Progenitor cell of endocrine pancreas (in vitro differentiated cells): ENCODE measurements around the gene OOSP2. TPM values are rescaled to one million over a fixed set of nuclear protein-coding genes. Genes with fewer than 3 reads are reported as not detected.

Source experiments
- DNase-seq: peaks from one replicate; pipeline ENCODE4 v3.0.0; 2021; ENCODE audit warnings: low spot score; ENCODE audit not compliant: unreplicated experiment
- H3K27ac Mint-ChIP-seq: 2 replicates; pipeline ENCODE4 v1.8.0; 2021; ENCODE audit warnings: mild to moderate bottlenecking, moderate library complexity, mixed read lengths
- H3K27me3 Mint-ChIP-seq: 2 replicates; pipeline ENCODE4 v1.8.0; 2021; ENCODE audit warnings: mixed read lengths
- H3K36me3 Mint-ChIP-seq: 2 replicates; pipeline ENCODE4 v1.8.0; 2022; ENCODE audit warnings: mixed read lengths; ENCODE audit not compliant: insufficient read depth
- H3K4me1 Mint-ChIP-seq: 2 replicates; pipeline ENCODE4 v1.8.0; 2021; ENCODE audit warnings: low read depth, mixed read lengths
- H3K4me3 Mint-ChIP-seq: 2 replicates; pipeline ENCODE4 v1.8.0; 2021; ENCODE audit warnings: low read depth, mild to moderate bottlenecking, moderate library complexity, mixed read lengths
- H3K9me3 Mint-ChIP-seq: 2 replicates; pipeline ENCODE4 v1.8.0; 2021; ENCODE audit warnings: low read depth, mixed read lengths
- total RNA-seq: library from RNA; stranded (reverse); gene quantifications from 2 replicates; pipeline ENCODE4 v1.2.1, GENCODE V29; 2021
- TF ChIP-seq, protein P1 (sequence below): fragments of 200-600 bp; sonication (generic); IDR thresholded peaks from one replicate; pipeline ENCODE4 v1.5.0; 2021; ENCODE audit warnings: antibody characterized with exemption, mild to moderate bottlenecking; ENCODE audit not compliant: unreplicated experiment

OOSP2 gene
- total RNA-seq, 1 donor from 2014 or later = not detected

DNA sequence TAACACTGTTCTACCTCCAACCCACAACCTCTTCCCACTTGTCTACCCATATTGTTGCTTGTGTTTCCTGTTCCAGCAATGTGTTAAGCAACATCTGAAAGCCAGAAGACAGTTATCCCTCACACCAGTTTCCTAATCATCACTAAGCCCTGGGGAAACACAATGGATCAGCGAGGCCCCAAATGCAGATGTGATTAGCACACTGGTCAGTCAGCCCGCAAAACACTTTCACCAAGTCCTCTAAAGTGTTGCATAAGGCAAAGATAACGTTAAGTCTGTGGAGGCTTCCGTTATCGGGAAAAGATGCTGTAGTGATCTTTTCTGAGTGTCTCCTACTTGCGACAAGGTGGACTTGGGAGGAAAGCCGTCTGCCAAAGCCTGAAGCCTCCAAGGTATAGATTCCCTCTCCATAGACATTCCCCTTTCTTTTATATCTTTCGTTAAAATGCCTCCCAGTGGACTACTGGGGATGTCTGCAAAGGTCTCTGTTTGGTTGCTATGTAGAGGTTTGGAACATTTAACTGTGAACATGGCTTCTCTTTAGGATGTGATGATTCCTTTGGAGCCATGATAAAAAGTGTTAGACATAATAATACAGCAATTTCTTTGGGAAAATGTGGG, 16.2 kb downstream of the OOSP2 start, which contains the start of gene MS4A3:
TSS of gene MS4A3 (plus strand) at position 317 of the 621 bp plus-strand sequence. CDS start 4,496 bp downstream, outside the sequence.
- no peaks in the 10 kb centered on the region for H3K4me1 Mint-ChIP-seq
- H3K4me3 Mint-ChIP-seq = no peak within 1 kb of the TSS
- no peak within 1 kb of the TSS for H3K27ac Mint-ChIP-seq
- H3K36me3 Mint-ChIP-seq = no peaks in the 10 kb centered on the region
- H3K27me3 Mint-ChIP-seq = peaks cover 6% of the 10 kb centered on the region
- peaks cover 3% of the 10 kb centered on the region for H3K9me3 Mint-ChIP-seq
- TF ChIP-seq, protein P1, sequence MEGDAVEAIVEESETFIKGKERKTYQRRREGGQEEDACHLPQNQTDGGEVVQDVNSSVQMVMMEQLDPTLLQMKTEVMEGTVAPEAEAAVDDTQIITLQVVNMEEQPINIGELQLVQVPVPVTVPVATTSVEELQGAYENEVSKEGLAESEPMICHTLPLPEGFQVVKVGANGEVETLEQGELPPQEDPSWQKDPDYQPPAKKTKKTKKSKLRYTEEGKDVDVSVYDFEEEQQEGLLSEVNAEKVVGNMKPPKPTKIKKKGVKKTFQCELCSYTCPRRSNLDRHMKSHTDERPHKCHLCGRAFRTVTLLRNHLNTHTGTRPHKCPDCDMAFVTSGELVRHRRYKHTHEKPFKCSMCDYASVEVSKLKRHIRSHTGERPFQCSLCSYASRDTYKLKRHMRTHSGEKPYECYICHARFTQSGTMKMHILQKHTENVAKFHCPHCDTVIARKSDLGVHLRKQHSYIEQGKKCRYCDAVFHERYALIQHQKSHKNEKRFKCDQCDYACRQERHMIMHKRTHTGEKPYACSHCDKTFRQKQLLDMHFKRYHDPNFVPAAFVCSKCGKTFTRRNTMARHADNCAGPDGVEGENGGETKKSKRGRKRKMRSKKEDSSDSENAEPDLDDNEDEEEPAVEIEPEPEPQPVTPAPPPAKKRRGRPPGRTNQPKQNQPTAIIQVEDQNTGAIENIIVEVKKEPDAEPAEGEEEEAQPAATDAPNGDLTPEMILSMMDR = no peak
- DNase-seq = no peak

DNA sequence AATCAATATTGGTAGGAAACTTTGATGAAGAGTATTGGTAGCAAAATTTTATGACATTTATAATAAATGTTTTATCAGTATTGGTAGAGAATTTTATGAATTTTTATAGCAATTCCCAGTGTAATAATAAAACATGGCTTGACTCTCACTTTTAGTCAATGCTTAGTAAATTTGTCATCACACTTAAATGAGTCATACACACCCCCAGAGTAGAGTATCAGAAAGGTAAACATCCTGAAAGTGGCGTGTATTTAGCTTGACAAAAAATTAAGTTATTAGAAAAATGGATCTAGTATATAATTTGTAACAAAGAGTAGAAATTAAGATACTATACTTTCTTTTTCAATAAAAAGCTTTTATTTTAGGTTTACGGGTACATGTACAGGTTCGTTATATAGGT, 18.8 kb downstream of the OOSP2 start:
- Mint-ChIP-seq H3K27ac (no peak overlapping the region), H3K4me1 (no peaks in the 10 kb centered on the region), H3K4me3 (no peak overlapping the region), H3K36me3 (no peaks in the 10 kb centered on the region), H3K27me3 (peaks cover 6% of the 10 kb centered on the region), H3K9me3 (peaks cover 3% of the 10 kb centered on the region)
- TF ChIP-seq, protein P1 = no peak
- no peak for DNase-seq

- Mint-ChIP-seq H3K9me3 (peaks cover 3% of the 10 kb centered on the region), H3K36me3 (no peaks in the 10 kb centered on the region), H3K27me3 (peaks cover 6% of the 10 kb centered on the region), H3K27ac (no peak overlapping the region), H3K4me3 (no peak overlapping the region), H3K4me1 (no peaks in the 10 kb centered on the region)
- TF ChIP-seq, protein P1 = no peak
- DNase-seq = no peak
Measured at GRCh38 chr11:60059521-60060240, 19.5 kb downstream of the OOSP2 start.

- H3K4me1 Mint-ChIP-seq = no peaks in the 10 kb centered on the region
- H3K27me3 Mint-ChIP-seq = no peaks in the 10 kb centered on the region
- peaks cover 3% of the 10 kb centered on the region for H3K9me3 Mint-ChIP-seq
- TF ChIP-seq, protein P1 = no peak
- DNase-seq = no peak
- no peaks in the 10 kb centered on the region for H3K36me3 Mint-ChIP-seq
- no peak overlapping the region for H3K4me3 Mint-ChIP-seq
- H3K27ac Mint-ChIP-seq = no peak overlapping the region
Measured at GRCh38 chr11:60064111-60064510, 23.9 kb downstream of the OOSP2 start.

DNA sequence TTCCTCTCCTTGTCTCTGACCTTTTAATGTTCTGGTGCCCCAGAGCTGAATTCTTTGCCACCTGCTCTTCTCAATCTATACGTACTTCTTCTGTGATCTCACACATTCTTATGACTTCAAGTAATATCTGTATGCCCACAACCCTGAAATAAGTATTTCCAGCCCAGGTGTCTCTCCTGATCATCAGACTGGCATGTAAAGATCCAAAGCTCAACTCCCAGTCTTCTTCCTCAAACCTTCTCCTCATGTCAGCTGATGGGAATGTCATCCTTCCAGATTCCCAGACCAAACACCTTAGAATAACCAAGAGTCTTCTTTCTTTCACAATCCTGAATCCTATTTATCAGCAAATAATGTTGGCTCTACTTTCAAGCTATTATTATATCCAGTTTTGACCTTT, 25.6 kb downstream of the OOSP2 start:
- H3K27me3 Mint-ChIP-seq = no peaks in the 10 kb centered on the region
- H3K4me1 Mint-ChIP-seq = peaks cover 3% of the 10 kb centered on the region
- no peak overlapping the region for H3K4me3 Mint-ChIP-seq
- no peaks in the 10 kb centered on the region for H3K36me3 Mint-ChIP-seq
- H3K9me3 Mint-ChIP-seq = no peaks in the 10 kb centered on the region
- no peak for DNase-seq
- H3K27ac Mint-ChIP-seq = no peak overlapping the region
- TF ChIP-seq, protein P1 = no peak
